K562 (cell line): ENCODE measurements around the gene VWC2. TPM values are rescaled to one million over a fixed set of nuclear protein-coding genes. Genes with fewer than 3 reads are reported as not detected.

ENCODE experiments used
- ATAC-seq: fragments of 200-7000 bp; cut with Tn5 transposase; 3 replicates; pipeline ENCODE4 v1.9.1; 2020; ENCODE audit warnings: moderate library complexity
- BruUV-seq: library from RNA; stranded (reverse); fragments of 400-500 nt; replicated peaks from 2 replicates; lab custom pipeline; 2021; lab: Mats Ljungman, UMichigan
- CTCF ChIA-PET: fragments of 300-600 bp; formaldehyde crosslinking; extraction: SDS; loops from one replicate; lab custom pipeline; 2021; ENCODE audit warnings: low intra/inter-chr PET ratio; lab: Yijun Ruan, JAX
- POLR2A ChIA-PET: fragments of 300-600, 350-650 bp; sonication (Branson Sonifier 250); formaldehyde crosslinking; extraction: SDS; loops from one replicate; lab custom pipeline; 2021; ENCODE audit warnings: antibody characterized with exemption, inconsistent platforms; lab: Yijun Ruan, JAX
- DNase-seq, 4 experiments: peaks; one replicate each; pipeline versions ENCODE4 v3.0.0 to v3.0.0-alpha.2; 2011 to 2018; ENCODE audit warnings: low spot score in 3 of 4, mixed read lengths in 3 of 4; ENCODE audit errors: extremely low read depth in 1 of 4
- FAIRE-seq: peaks from 2 replicates; lab custom pipeline; 2011; peaks lifted over from hg19 to GRCh38; lab: Jason Lieb, UNC
- H2AFZ ChIP-seq: 2 replicates; pipeline ENCODE4 v1.6.0; 2011; ENCODE audit warnings: low read depth, low read length, control low read depth, inconsistent platforms
- H3K27ac ChIP-seq: fragments of 200-600 bp; 3 replicates; pipeline ENCODE4 v1.8.0; 2011; ENCODE audit warnings: low read depth, mild to moderate bottlenecking, control low read depth, inconsistent platforms, low read length, moderate library complexity, mixed read lengths; ENCODE audit errors: extremely low read depth
- H3K27me3 ChIP-seq, 2 experiments: fragments of 300-600 bp in 1 of 2; 2 replicates in 1 of 2; 3 replicates in 1 of 2; pipeline versions ENCODE4 v1.6.0 to v1.8.0; 2011; ENCODE audit warnings: inconsistent platforms in 2 of 2, low read length in 2 of 2, mild to moderate bottlenecking in 1 of 2, mixed read lengths in 1 of 2, moderate library complexity in 1 of 2; ENCODE audit not compliant: control insufficient read depth in 2 of 2, insufficient read depth in 2 of 2
- H3K36me3 ChIP-seq: fragments of 300-600 bp; 3 replicates; pipeline ENCODE4 v1.8.0; 2011; ENCODE audit warnings: mild to moderate bottlenecking, low read length, inconsistent platforms; ENCODE audit not compliant: control insufficient read depth, insufficient read depth
- H3K4me1 ChIP-seq, 2 experiments: fragments of 200-600 bp in 1 of 2; replicated peaks in 1 of 2; 2 replicates in 1 of 2; 3 replicates in 1 of 2; pipeline versions ENCODE4 v1.5.1 to v1.8.0; 2011; ENCODE audit warnings: inconsistent platforms in 2 of 2, low read length in 2 of 2, mild to moderate bottlenecking in 1 of 2, mixed read lengths in 1 of 2, moderate library complexity in 1 of 2; ENCODE audit not compliant: control insufficient read depth in 2 of 2, insufficient read depth in 2 of 2
- H3K4me2 ChIP-seq: 2 replicates; pipeline ENCODE4 v1.6.1; 2011; ENCODE audit warnings: low read length, control low read depth, inconsistent platforms, mixed read lengths; ENCODE audit not compliant: insufficient read depth
- H3K4me3 ChIP-seq: fragments of 200-600 bp; sonication (generic), shearing (Covaris generic); 2 replicates; pipeline ENCODE4 v1.5.1; 2016; ENCODE audit warnings: control low read depth, inconsistent platforms
- H3K79me2 ChIP-seq: fragments of 200-600 bp; 3 replicates; pipeline ENCODE4 v1.8.0; 2011; ENCODE audit warnings: low read length, inconsistent platforms; ENCODE audit not compliant: control insufficient read depth, insufficient read depth
- H3K9ac ChIP-seq, 2 experiments: 2 replicates each; pipeline versions ENCODE4 v1.6.0 to v1.6.1; 2011; ENCODE audit warnings: low read depth in 2 of 2, low read length in 2 of 2, control low read depth in 1 of 2, inconsistent platforms in 1 of 2, mild to moderate bottlenecking in 1 of 2, mixed read lengths in 1 of 2; ENCODE audit not compliant: insufficient read depth in 1 of 2
- H3K9me1 ChIP-seq: one replicate; pipeline ENCODE4 v1.6.0; 2011; ENCODE audit warnings: inconsistent platforms, mild to moderate bottlenecking, low read length, moderate library complexity; ENCODE audit not compliant: control insufficient read depth, insufficient read depth
- H3K9me3 ChIP-seq: replicated peaks from 2 replicates; pipeline ENCODE4 v1.5.1; 2011; ENCODE audit warnings: low read depth, low read length, inconsistent platforms; ENCODE audit not compliant: control insufficient read depth, insufficient read depth
- H4K20me1 ChIP-seq: replicated peaks from 2 replicates; pipeline ENCODE4 v1.6.1; 2011; ENCODE audit warnings: low read length, inconsistent platforms, mixed read lengths; ENCODE audit not compliant: control insufficient read depth, insufficient read depth
- ADNP ChIP-seq: fragments of 200-800 bp; sonication (Bioruptor generic); IDR thresholded peaks from 2 replicates; pipeline ENCODE4 v1.6.1; 2016; ENCODE audit warnings: missing genetic modification characterization, missing compliant biosample characterization
- CAMTA2 ChIP-seq: fragments of 250-450 bp; sonication (Bioruptor Pico); conservative IDR thresholded peaks from 2 replicates; pipeline ENCODE4 v1.5.1; 2022
- CBX1 ChIP-seq: sonication (generic); IDR thresholded peaks from 2 replicates; pipeline ENCODE4 v1.6.1; 2016; ENCODE audit warnings: antibody characterized with exemption, low read depth, mild to moderate bottlenecking
- CHD4 ChIP-seq: fragments of 200-600 bp; sonication (generic); IDR thresholded peaks from 3 replicates; pipeline ENCODE4 v1.6.1; 2012; ENCODE audit warnings: low read depth, mild to moderate bottlenecking, mixed read lengths, low read length, inconsistent platforms; ENCODE audit not compliant: insufficient read depth, insufficient replicate concordance, poor library complexity, severe bottlenecking
- COPS2 ChIP-seq: fragments of 450-650 bp; conservative IDR thresholded peaks from 2 replicates; pipeline ENCODE4 v1.6.1; 2016; ENCODE audit warnings: mild to moderate bottlenecking, moderate library complexity
- HCFC1 ChIP-seq: IDR thresholded peaks from 2 replicates; pipeline ENCODE4 v1.6.1; 2012; ENCODE audit warnings: low read depth, low read length, improper control_type of control experiment
- KAT7 ChIP-seq: sonication (generic); formaldehyde crosslinking; IDR thresholded peaks from 2 replicates; pipeline ENCODE4 v1.8.0; 2022; ENCODE audit warnings: missing genetic modification reagents, mild to moderate bottlenecking, borderline replicate concordance
- NCOA1 ChIP-seq: fragments of 450-650 bp; IDR thresholded peaks from 2 replicates; pipeline ENCODE4 v1.6.1; 2016; ENCODE audit warnings: low read depth
- PATZ1 ChIP-seq: fragments of 250-450 bp; sonication (Bioruptor Pico); IDR thresholded peaks from 2 replicates; pipeline ENCODE4 v1.5.0; 2020; ENCODE audit warnings: mild to moderate bottlenecking, borderline replicate concordance
- PHF8 ChIP-seq: fragments of 200-600 bp; sonication (generic); IDR thresholded peaks from 2 replicates; pipeline ENCODE4 v1.6.1; 2012; ENCODE audit warnings: mixed run types, mild to moderate bottlenecking, inconsistent platforms, low read length, moderate library complexity, borderline replicate concordance
- WGBS: fragments of 100-300 bp; shearing (Covaris generic); methylation state at CpG from one replicate; pipeline ENCODE4 v1.1.6; 2016; ENCODE audit warnings: low coverage, mixed read lengths; ENCODE audit not compliant: insufficient coverage; ENCODE audit errors: missing lambda C conversion rate; 5-methylcytosine and 5-hydroxymethylcytosine counted together
- in situ Hi-C: fragments of 300-500 bp; cut with MboI; formaldehyde crosslinking; loops from 4 replicates; pipeline ENCODE4 v1.15.0; 2018; ENCODE audit warnings: inconsistent platforms, mixed read lengths
- intact Hi-C: fragments of 100-400 bp; cut with micrococcal nuclease; formaldehyde crosslinking; loops from 2 replicates; pipeline ENCODE4 v1.14.2; 2022
- polyA plus RNA-seq, 8 experiments: library from polyadenylated mRNA; depleted of rRNA in 4 of 8; stranded (reverse) in 5 of 8; unstranded in 3 of 8; fragments of >200 nt; fragmentation: Nextera tagmentation in 2 of 8; fragmentation: Illumina TruSeq in 1 of 8; extraction: Ambion mirVana in 2 of 8; extraction: Trizol in 1 of 8; gene quantifications; 2 replicates each; pipeline versions ENCODE4 v1.2.1 to v1.2.3, GENCODE V29; 2011 to 2014; ENCODE audit warnings: inconsistent platforms in 1 of 8, missing spikeins in 1 of 8
- total RNA-seq, 7 experiments: library from RNA; depleted of rRNA in 6 of 7; stranded (reverse); fragments of >200 nt in 6 of 7; fragmentation: Illumina TruSeq in 2 of 7; extraction: Trizol in 2 of 7; gene quantifications; 2 replicates each; pipeline versions ENCODE4 v1.2.1 to v1.2.3, GENCODE V29; 2011 to 2021; ENCODE audit warnings: low replicate concordance in 1 of 7
- TF ChIP-seq, protein P1 (sequence below), 3 experiments: IDR thresholded peaks in 2 of 3; conservative IDR thresholded peaks in 1 of 3; 2 replicates each; pipeline ENCODE4 v1.5.1; 2011 to 2012; ENCODE audit warnings: low read length in 3 of 3, mild to moderate bottlenecking in 3 of 3, control low read depth in 2 of 3, improper control_type of control experiment in 1 of 3, inconsistent platforms in 1 of 3, low read depth in 1 of 3, mixed read lengths in 1 of 3, moderate library complexity in 1 of 3; ENCODE audit not compliant: insufficient read depth in 2 of 3

VWC2 gene
- total and polyA plus RNA-seq, 9 of the 15 experiments (the other 6 are each of a cell fraction or from before 2014, with no cell fraction given) = not detected

DNA sequence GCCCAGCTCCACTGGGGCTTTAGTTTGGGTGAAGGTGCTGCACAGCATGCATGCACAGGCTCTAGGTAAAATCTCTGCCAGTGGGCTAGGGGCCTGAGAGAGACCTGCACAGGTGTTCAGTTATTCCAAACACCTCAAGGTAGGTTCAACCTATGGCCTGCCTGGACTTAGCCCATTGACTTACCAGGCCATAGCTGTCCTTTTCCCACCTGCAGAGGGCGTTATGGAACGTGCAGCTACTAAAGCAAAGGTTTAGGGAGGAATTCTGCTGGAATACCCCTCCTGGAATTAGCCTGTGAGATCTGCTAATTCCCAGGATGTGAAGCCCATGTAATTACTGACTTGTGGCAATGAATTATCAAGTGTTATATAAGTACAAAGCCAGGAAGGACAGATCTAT lies 3.6 kb downstream of the VWC2 start:
- BruUV-seq = no TSS peak
- no peaks in the 10 kb centered on the region for H3K9me3 ChIP-seq
- 0% methylated on average over 2 of the region's 2 CpGs for WGBS
- H3K4me2 ChIP-seq = no peak overlapping the region
- in situ Hi-C loops = no loop called here
- no peaks in the 10 kb centered on the region for H3K4me1 ChIP-seq
- ATAC-seq (0 out of 3 replicates have a peak, but pooled peaks have one; percentile 27), DNase-seq (peak in 1 of 4 experiments; percentile 3), FAIRE-seq (no peak)
- no peak for TF ChIP-seq HCFC1
- TF ChIP-seq, protein P1, sequence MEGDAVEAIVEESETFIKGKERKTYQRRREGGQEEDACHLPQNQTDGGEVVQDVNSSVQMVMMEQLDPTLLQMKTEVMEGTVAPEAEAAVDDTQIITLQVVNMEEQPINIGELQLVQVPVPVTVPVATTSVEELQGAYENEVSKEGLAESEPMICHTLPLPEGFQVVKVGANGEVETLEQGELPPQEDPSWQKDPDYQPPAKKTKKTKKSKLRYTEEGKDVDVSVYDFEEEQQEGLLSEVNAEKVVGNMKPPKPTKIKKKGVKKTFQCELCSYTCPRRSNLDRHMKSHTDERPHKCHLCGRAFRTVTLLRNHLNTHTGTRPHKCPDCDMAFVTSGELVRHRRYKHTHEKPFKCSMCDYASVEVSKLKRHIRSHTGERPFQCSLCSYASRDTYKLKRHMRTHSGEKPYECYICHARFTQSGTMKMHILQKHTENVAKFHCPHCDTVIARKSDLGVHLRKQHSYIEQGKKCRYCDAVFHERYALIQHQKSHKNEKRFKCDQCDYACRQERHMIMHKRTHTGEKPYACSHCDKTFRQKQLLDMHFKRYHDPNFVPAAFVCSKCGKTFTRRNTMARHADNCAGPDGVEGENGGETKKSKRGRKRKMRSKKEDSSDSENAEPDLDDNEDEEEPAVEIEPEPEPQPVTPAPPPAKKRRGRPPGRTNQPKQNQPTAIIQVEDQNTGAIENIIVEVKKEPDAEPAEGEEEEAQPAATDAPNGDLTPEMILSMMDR (IDR thresholded peaks at IDR 0.05 in 2 of 3, conservative IDR thresholded peaks at IDR 0.05 in 1 of 3; ENCODE audit: insufficient read depth in 2 of 3, low read depth in 1 of 3, low read length in 3 of 3) = peak in 1 of 3 experiments; percentile 16; a peak in 1 of 6 replicates
- H3K27me3 ChIP-seq = no peaks in the 10 kb centered on the region; a peak in 1 of 5 replicates
- H3K79me2 ChIP-seq = no peaks in the 10 kb centered on the region
- H3K36me3 ChIP-seq = no peaks in the 10 kb centered on the region
- H3K4me3 ChIP-seq = no peak overlapping the region
- H2AFZ ChIP-seq = no peak overlapping the region
- no peaks in the 10 kb centered on the region for H4K20me1 ChIP-seq
- no peaks in the 10 kb centered on the region for H3K9me1 ChIP-seq
- ChIA-PET POLR2A (no interaction called here), CTCF (no interaction called here)
- intact Hi-C loops = no loop called here
- no peak overlapping the region for H3K27ac ChIP-seq
- H3K9ac ChIP-seq = no peak overlapping the region

DNA sequence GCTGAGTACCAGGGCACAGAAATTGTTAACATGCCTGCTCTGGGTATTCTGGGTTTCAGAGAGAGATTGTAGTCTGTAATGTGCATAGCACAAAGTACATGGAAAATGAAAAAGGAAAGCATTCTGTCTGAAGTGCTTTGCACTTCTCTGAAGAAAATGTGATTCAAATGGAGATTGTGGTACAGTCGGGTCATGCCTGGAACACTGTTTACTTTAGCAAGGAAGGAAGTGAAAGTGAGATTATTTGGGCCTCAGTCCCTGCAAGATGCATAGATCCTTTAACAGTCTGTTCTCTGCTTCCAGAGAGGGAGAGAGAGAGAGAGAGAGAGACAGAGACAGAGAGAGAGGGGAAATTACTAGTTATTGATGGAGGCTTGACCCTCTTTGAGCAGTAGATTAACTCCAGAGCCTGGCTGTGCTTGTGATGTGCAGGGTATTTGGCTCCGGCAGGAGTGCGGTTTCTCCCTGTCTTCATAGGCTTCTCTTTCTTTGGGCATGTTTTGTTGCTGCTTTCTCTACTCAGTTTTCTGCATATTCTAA lies 5.4 kb downstream of the VWC2 start:
- Histone ChIP-seq H3K9me1 (no peaks in the 10 kb centered on the region), H3K27ac (no peak overlapping the region), H2AFZ (no peak overlapping the region), H3K27me3 (no peaks in the 10 kb centered on the region; a peak in 1 of 5 replicates), H3K36me3 (no peaks in the 10 kb centered on the region), H3K4me1 (no peaks in the 10 kb centered on the region), H4K20me1 (no peaks in the 10 kb centered on the region), H3K9me3 (no peaks in the 10 kb centered on the region), H3K4me3 (no peak overlapping the region), H3K9ac (no peak overlapping the region), H3K4me2 (no peak overlapping the region), H3K79me2 (no peaks in the 10 kb centered on the region)
- POLR2A ChIA-PET = no interaction called here
- FAIRE-seq = no peak
- DNase-seq = no peak
- ATAC-seq = no peak
- CTCF ChIA-PET = no interaction called here
- in situ Hi-C loops (no loop called here), intact Hi-C loops (no loop called here)
- BruUV-seq = no TSS peak
- WGBS = 6% methylated on average over 3 of the region's 3 CpGs
- TF ChIP-seq NCOA1 (no peak), PATZ1 (CRISPR knock-in tag) (no peak), KAT7 (CRISPR knock-in tag) (no peak), CAMTA2 (no peak), PHF8 (no peak), COPS2 (no peak), ADNP (tag) (no peak), CBX1 (no peak), CHD4 (no peak)
